Lower leg skin (tissue), 4 donors: ENCODE results near the gene SLC6A18. TPM values are rescaled to one million over a fixed set of nuclear protein-coding genes. Genes with fewer than 3 reads are reported as not detected.

Experiments used
- DNase-seq, 2 donors: peaks; one replicate each; pipeline ENCODE4 v3.0.0-alpha.2; 2019; ENCODE audit warnings: low spot score in 2 of 2
- H3K4me3 ChIP-seq: fragments of 200-600 bp; sonication (generic); 2 replicates; pipeline ENCODE4 v1.5.1; 2017; ENCODE audit warnings: mild to moderate bottlenecking, low read depth; ENCODE audit not compliant: poor library complexity, severe bottlenecking
- POLR2A ChIP-seq, 2 donors: fragments of 450-650 bp; IDR thresholded peaks; one replicate each; pipeline ENCODE4 v1.6.1; 2016 to 2017; ENCODE audit warnings: antibody characterized with exemption in 2 of 2, mild to moderate bottlenecking in 1 of 2, moderate library complexity in 1 of 2
- WGBS, 2 donors: methylation state at CpG; one replicate each; pipeline ENCODE4 v1.1.5; 2018; 5-methylcytosine and 5-hydroxymethylcytosine counted together
- intact Hi-C: fragments of 100-400 bp; cut with DNase I; formaldehyde crosslinking; loops from one replicate; pipeline ENCODE4 v1.15.0; 2023; ENCODE audit warnings: low total_unique reads
- total RNA-seq, 4 donors: library from RNA; depleted of rRNA; stranded (reverse); fragments of >200 nt; gene quantifications; one replicate each; pipeline ENCODE4 v1.1.0, GENCODE V29; 2016
- TF ChIP-seq, protein P1 (sequence below), 3 donors: fragments of 450-650 bp; IDR thresholded peaks; one replicate each; pipeline ENCODE4 v1.5.1; 2016; ENCODE audit warnings: antibody characterized with exemption in 3 of 3, mild to moderate bottlenecking in 3 of 3, moderate library complexity in 2 of 3

Gene SLC6A18
- total RNA-seq, 4 donors from 2014 or later = not detected

GRCh38 chr5:1182633-1183423 lies 42.4 kb upstream of the SLC6A18 start:
- 69 to 75% methylated on average over 31 of the region's 31 CpGs for WGBS, 2 donors
- intact Hi-C loops = no loop called here
- DNase-seq = no peak
- no peak overlapping the region for H3K4me3 ChIP-seq
- TF ChIP-seq POLR2A (IDR thresholded peaks at IDR 0.05) = no peak
- TF ChIP-seq, protein P1, sequence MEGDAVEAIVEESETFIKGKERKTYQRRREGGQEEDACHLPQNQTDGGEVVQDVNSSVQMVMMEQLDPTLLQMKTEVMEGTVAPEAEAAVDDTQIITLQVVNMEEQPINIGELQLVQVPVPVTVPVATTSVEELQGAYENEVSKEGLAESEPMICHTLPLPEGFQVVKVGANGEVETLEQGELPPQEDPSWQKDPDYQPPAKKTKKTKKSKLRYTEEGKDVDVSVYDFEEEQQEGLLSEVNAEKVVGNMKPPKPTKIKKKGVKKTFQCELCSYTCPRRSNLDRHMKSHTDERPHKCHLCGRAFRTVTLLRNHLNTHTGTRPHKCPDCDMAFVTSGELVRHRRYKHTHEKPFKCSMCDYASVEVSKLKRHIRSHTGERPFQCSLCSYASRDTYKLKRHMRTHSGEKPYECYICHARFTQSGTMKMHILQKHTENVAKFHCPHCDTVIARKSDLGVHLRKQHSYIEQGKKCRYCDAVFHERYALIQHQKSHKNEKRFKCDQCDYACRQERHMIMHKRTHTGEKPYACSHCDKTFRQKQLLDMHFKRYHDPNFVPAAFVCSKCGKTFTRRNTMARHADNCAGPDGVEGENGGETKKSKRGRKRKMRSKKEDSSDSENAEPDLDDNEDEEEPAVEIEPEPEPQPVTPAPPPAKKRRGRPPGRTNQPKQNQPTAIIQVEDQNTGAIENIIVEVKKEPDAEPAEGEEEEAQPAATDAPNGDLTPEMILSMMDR (IDR thresholded peaks at IDR 0.05) = no peak

DNA sequence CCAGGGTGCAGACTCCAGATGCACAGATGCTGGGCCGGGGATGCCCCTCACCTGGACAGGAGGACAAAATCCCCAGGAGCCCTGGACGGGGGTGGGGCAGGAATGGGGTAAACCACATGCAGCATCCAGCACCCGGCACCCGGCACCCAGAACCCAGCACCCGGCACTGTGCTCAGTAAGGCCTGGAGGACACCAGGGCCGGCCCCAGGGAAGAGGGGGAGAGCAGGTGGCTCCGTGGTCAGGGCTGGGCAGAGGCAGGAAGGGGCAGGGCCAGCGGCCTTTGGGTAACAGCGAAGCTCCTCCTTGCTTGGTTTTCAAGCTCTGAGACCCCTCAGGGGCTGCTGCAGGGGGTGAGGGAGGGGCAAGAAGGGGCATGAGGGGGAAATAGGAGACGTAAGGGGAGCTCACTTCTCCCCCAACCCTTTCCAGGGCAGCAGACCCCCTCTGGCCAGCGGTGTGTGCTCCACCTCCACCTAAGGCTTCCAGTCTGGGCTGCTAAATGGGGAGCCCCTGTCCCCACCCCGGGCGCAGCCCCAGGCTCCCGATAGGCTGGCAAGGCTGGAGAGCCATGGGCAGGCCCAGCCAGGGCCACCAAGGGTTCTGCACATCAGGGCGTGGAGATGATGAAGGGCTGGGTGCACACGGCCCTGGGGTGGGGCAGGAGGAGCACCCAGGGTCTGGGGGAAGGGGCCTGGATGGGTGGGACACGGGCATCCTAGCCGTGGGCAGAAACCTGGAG lies 41.6 kb upstream of the SLC6A18 start:
- 77 to 80% methylated on average over 9 to 17 of the region's 18 CpGs for WGBS, 2 donors
- H3K4me3 ChIP-seq = no peak overlapping the region
- TF ChIP-seq, protein P1 (IDR thresholded peaks at IDR 0.05) = no peak
- TF ChIP-seq POLR2A (IDR thresholded peaks at IDR 0.05) = no peak
- intact Hi-C loops = no loop called here
- DNase-seq = no peak

GRCh38 chr5:1184163-1184470 lies 41.1 kb upstream of the SLC6A18 start:
- WGBS, 2 donors = 87 to 100% methylated on average over 8 of the region's 8 CpGs
- TF ChIP-seq POLR2A (IDR thresholded peaks at IDR 0.05) = no peak
- TF ChIP-seq, protein P1 (IDR thresholded peaks at IDR 0.05) = no peak
- no peak for DNase-seq
- intact Hi-C loops = no loop called here
- no peak overlapping the region for H3K4me3 ChIP-seq

GRCh38 chr5:1184481-1184880 lies 40.7 kb upstream of the SLC6A18 start:
- intact Hi-C loops = no loop called here
- no peak for TF ChIP-seq POLR2A (IDR thresholded peaks at IDR 0.05)
- TF ChIP-seq, protein P1 (IDR thresholded peaks at IDR 0.05) = no peak
- 80 to 90% methylated on average over 4 to 7 of the region's 7 CpGs for WGBS, 2 donors

DNA sequence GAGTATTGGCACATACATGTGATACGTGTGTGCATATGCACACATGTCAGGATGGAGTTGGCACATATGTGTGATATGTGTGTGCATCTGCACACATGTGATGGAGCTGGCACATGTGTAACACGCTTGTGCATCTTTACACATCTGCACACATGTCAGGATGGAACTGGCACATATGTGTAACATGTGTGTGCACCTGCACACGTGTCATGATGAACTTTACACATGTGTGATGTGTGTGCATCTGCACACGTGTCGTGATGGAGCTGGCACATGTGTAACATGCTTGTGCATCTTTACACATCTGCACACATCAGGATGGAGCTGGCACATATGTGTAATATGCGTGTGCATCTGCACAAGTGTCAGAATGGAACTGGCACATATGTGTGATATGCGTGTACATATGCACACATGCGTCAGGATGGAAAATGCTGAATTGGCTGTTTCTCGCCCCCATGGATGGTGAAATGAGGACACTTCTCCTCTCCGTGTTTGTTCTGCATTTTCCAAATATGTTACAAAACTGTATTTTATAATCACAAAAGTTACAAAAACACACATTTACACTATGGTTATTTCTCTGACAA lies 40.0 kb upstream of the SLC6A18 start:
- intact Hi-C loops = no loop called here
- TF ChIP-seq POLR2A (IDR thresholded peaks at IDR 0.05) = no peak
- TF ChIP-seq, protein P1 (IDR thresholded peaks at IDR 0.05) = no peak
- DNase-seq = no peak
- WGBS, 2 donors = 83 to 87% methylated on average over 10 of the region's 10 CpGs
- H3K4me3 ChIP-seq = no peak overlapping the region

More at GRCh38 chr5:1184481-1184880, 40.7 kb upstream of the SLC6A18 start:
- no peak overlapping the region for H3K4me3 ChIP-seq
- DNase-seq = no peak
